Left cardiac atrium (tissue), 4 donors: ENCODE measurements around the gene CCNK. TPM values are rescaled to one million over a fixed set of nuclear protein-coding genes. Genes with fewer than 3 reads are reported as not detected.

ENCODE experiments used
- ATAC-seq, 2 donors: fragments of 200-7000 bp; cut with Tn5 transposase; one replicate each; pipeline ENCODE4 v1.9.1; 2020; ENCODE audit warnings: mild to moderate bottlenecking in 2 of 2, moderate library complexity in 2 of 2
- DNase-seq: peaks from one replicate; pipeline ENCODE4 v3.0.0-alpha.2; 2020
- intact Hi-C, 2 donors: fragments of 100-400 bp; cut with DNase I; formaldehyde crosslinking; loops; one replicate each; pipeline versions ENCODE4 v1.14.1 to v1.15.1; 2022 to 2023
- total RNA-seq, 2 donors: library from RNA; stranded (reverse); fragmentation: NEBNext Ultra II Directional; extraction: Animal tissue kit (Norgen Biotek cat#: 25700); gene quantifications; one replicate each; pipeline ENCODE4 v1.2.1, GENCODE V29; 2021
- donor health status: DM: no; HTN: yes; CAD: no.
- donor health status: DM: no; HTN: yes; CAD: no; lungs with severe emphysema.
- donor health status: DM: yes; HTN: yes; CAD: no.
- donor health status: Dilated cardiomyopathy.

The CCNK gene
- total RNA-seq, 2 donors from 2014 or later, result 31.4 to 38.6 TPM

DNA sequence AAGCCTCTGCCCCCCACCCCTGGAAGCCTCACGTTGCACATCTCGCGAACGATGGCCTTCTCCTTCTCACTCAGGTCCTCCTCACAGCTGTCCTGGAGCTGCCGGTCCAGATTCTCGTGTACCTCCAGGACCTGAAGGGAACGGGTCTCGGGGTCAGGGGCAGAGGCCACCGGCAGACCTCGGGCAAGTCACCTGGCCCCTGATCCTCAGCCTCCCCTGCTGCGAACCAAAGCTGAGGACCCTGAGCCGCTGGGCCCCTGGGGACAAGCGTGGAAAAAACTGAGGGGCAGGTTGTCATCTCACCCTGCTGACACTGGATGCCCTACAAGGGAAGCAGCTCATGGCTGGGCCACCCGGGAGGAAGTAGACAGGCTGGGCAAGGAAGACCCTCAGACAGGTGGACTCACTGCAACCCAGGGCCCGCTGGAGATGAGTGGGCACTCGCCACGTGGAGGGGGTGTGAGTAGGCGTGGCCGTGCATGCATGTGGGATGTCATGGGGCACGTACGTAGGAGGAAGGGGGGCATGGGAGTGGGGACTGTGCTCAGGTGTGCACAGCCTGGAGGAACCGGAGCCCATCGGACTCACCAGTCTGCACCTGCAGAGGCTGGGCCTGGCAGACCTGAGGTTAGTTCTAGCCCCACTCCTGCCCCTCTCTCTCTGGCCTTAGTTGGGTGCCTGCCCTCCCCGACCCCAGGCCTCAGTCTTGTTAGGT, 35.1 kb downstream of the CCNK start:
- ATAC-seq, result no peak
- peak; percentile 22 for DNase-seq
- intact Hi-C loops, result no loop called here

DNA sequence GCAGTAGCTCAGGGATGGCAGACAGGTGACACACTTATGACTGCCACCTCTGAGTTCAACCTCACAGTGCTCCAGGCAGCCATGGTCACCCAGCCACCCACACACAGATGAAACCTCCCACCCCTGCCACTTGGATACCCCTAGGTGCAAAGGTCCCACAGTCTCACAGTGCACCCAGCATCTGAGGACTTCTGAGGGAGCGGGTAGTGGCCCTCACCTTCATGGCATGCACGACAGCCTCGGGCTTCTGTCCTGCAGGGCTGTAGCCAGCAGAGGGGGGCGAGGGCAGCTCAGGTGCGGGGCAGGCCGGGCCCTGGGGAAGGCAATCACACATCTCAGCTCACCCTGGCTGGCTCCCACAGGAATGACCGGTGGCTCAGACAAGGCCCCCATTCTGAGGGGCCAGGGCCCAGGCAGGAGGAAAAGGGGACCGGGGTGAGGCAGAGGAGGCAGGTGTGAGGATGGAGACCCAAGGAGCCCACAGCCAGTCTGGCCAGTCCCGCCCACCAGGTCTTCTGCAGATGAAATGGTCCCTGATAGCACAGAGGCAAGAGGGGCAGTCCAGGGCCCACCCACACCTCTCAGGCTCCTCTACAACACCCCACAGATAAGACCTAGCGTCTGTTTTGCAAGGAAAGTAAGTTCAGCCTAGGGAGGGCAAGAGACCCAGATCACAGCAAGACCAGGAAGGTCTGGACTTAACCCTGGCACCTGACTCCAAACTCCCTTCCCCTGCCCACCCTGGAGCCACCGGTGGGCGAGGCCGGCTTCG, 35.8 kb downstream of the CCNK start:
- DNase-seq (no peak), ATAC-seq (no peak)
- intact Hi-C loops, result no loop called here

DNA sequence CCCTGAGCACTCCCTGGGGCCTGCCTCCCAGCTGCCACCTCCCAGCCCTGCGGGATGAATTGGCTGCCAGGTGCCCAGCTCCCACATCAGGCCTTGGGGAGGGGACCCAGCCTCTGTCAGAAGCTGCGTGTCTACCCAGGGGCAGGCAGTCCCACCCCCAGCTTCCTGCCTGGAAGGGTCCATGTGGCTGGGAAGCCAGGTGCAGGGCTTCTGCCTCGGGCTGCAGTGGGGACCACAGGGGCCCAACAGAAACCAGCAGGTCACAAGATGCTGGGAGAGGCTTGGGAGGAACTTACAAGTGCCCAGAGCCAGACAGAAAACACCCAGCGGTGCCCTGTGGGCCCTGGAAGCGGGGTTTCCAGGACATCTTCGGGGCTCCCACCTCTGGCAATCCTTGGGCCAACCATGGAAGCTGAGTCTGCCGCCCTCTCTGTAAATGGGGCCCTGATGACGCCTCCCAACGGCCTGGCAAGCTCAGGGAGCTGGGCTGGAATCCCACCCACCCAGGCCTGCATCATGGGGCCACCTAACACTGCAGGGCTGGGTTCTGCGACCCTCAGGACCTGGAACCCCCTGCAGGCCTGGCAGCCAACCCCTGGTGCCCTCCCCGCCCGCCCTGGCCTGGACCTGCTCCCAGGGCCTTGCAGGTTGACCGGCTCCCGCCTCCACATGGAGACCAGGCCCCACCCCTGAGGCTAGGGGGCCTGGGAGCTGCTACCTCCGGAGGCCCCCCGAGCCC, 36.6 kb downstream of the CCNK start:
- ATAC-seq (no peak), DNase-seq (no peak)
- intact Hi-C loops, result loop anchor here (1.0 to 2.0 kb wide), 2 partner anchors 111 kb away; no protein-coding TSS in a partner anchor

DNA sequence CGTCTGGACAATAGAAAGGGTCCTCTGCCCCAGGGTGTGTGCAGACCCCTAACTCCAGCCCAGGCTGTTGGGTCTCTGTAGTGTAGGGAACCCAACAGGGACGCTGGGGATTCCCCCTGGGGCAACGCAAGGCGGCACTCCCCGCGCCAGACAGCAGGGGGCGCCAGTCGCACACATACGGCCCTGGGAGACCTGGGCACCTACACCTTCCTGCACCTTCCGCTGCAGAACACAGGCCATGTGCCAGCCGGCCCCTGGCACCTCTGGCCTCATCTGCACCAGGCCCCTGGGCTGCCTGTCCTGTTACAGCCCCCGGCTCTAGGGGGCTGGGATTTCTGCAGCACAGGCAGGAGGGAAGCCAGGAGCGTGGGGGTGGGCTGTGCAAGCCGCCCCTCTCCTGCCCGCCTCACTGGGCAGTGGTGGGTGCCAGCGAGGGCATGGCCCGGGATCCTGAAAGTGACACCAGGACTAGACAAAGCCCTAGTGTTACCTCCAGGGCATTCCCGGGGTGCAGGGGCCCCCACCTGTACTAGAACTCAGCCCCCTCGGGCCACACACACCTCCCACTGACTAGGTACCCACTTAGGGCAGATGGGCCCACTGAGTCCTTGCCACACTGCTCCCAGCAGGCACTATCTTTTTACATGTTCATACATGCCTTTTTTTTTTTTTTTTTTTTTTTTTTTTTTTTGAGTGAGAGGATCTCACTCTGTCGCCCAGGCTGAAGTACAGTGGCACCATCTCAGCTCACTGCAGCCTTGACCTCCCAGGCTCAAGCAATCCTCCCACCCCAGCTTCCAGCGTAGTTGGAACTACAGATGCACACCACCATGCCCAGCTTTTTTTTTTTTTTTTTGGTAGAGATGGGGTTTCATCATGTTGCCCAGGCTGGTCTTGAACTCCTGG, 37.5 kb downstream of the CCNK start:
- ATAC-seq, result peak; percentile 58 to 68
- DNase-seq, result peak; percentile 70
- intact Hi-C loops, result loop anchor here (1.0 to 2.0 kb wide), 2 partner anchors 110 to 111 kb away; no protein-coding TSS in a partner anchor

DNA sequence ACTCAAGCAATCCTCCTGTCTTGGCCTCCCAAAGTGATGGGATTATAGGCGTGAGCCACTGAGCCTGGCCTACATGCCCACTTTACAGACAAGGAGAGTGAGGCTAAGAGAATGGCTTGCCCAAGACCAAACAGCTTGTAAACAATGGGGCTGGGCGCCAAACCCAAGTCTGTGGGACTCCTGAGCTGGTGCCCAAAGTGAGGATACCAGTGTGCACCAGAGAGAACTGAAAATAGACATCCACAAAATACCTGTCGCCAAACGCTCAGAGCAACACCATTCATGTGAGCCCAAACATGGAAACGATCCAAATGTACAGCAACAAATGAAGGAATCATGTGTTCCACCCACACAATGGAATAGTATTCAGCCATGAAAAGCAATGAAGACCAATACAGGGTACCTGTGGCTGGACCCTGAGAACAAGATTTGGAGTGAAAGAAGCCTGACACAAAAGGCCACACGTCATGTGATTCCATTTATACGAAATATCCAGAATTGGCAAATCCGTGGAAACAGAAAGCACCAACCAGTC, 38.2 kb downstream of the CCNK start:
- ATAC-seq (no peak), DNase-seq (no peak)
- intact Hi-C loops, result loop anchor here in 1 of 2 donors (2.0 kb wide), 1 partner anchor 109 kb away; no protein-coding TSS in a partner anchor

DNA sequence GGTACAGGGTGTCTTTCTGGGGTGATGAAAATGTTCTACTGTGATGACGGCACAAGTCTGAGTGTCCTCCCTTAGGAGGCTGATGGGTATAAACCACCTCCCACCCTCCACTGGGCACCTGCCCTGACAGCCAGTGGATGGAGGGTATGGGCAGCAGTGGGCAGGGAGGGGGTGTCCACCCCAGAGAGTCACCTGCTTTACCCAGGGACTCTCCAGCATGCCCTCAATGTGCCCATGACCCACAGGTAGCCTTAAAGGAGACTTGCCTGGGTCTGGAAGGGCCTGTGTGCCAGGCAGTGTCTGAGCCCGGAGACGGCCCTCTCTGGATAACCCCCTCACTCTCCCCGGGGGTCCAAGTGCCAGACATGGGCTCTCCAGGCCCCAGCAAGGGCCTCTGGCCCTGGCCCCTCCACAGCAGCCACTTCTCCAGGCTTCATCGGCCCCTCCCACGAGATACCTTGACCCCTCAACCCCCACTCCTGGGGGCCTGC, 38.8 kb downstream of the CCNK start:
- intact Hi-C loops, result loop anchor here in 1 of 2 donors (2.0 to 5.0 kb wide), 2 partner anchors 87 to 109 kb away; no protein-coding TSS in a partner anchor
- DNase-seq (no peak), ATAC-seq (no peak)

DNA sequence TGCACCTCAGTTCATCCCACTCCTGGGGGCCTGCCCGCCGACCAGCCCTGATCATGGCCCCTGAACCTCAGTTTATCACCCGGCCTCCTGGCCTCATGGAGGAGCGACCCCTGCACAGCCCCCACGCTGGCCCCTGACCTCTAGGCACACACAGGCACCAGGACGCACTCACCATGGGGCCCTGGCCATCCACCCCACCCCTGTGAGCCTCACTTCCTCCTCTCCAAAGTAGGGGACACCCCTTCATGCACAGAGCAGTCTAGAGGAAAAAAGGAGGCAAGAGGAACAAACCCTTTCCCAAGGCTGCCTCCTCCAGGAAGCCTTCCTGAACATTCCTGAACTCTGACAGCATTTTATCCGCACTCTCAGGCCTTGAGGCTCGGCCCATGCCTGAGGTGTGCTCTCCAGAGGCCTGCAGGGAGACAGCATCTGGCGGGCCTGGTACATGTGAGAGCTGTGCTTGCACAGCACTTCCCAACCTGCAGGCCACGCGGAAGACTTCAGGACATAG, 39.4 kb downstream of the CCNK start:
- no peak for ATAC-seq
- no peak for DNase-seq
- intact Hi-C loops, result loop anchor here in 1 of 2 donors (5.0 kb wide), 1 partner anchor 87 kb away; no protein-coding TSS in a partner anchor

DNA sequence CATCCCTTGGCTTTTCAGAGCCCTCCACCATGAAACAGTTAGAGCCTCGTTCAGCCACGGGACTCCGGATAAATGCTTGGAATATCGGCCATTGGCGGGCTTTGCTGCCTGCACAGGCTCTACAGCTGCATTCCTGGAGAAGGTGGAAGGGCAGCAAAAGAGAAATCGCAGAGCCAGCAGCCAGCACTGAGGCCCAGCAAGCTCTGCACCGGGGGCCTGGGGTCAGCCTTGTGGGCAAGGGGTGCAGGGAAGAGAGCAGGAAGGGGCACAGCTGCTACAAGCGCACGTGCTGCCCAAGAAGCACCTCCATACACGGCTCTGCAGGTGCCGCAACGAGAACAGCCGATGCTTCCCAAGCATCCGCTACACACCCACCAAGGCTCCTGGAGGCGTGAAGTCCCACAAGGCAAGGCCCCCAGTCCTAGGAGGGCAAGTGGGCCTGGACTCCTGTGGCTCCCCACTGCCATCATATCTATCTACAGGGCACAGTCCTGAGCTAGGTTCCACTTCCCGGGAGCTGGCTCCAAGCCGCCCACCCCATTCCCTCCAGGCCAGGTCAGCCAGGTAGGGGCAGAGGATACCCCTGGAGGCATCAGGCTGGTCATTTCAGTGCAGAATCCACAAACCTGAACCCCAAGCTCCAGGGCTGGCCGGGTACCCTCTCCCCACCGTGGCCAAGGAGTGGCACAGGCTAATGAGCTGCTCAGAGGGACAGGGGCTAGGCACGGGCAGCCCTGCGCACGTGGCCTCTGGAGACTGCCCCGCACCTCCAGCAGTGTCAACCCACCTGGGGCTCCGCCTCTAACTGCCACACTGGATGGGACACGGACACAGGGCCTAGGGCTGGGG, 40.2 kb downstream of the CCNK start:
- DNase-seq (no peak), ATAC-seq (no peak)
- intact Hi-C loops, result loop anchor here in 1 of 2 donors (5.0 kb wide), 1 partner anchor 86 kb away; no protein-coding TSS in a partner anchor

DNA sequence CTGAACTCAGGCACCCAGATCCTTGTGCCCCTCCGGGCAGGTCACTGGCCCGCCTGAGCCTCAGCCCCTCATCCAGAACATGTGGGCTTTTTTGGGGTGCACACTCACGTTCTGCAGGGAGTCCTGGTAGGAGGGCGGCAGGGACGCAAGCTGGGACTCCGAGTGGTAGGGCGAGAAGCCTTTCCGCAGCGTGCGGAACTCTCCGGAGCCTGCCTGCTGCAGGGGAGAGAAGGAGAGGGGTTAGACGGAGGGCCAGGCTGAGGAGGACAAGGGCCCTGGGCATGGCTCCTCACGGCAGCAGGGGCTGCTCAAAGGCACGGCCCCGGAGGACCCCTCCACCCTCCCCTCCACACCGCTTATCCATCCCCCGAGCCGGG, 40.8 kb downstream of the CCNK start:
- ATAC-seq (no peak), DNase-seq (no peak)
- intact Hi-C loops, result loop anchor here in 1 of 2 donors (5.0 kb wide), 1 partner anchor 85 kb away; no protein-coding TSS in a partner anchor

DNA sequence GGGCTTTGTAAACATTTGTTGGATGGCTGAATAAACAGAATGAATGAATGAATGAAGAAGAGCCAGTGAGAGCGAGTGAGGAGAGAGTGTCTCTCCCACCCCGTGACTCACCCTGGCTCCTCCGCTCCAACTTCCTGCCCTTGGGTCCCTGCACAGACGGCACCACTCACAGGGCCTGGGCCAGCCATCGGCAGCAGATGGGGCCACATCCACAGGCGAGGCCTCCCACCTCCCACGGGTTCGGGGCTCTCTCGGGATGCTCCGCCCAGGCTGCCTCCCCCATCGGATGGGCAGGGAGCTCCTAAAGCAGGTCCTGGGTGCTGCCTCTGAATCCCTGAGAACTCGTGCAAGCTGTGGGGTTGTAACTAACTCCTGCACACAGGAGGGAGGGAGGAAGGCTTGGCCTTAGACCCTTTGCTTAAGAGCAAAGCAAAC, 41.3 kb downstream of the CCNK start:
- DNase-seq, result peak; percentile 60
- peak; percentile 21 to 65 for ATAC-seq
- intact Hi-C loops, result loop anchor here in 1 of 2 donors (5.0 kb wide), 1 partner anchor 85 kb away; no protein-coding TSS in a partner anchor

DNA sequence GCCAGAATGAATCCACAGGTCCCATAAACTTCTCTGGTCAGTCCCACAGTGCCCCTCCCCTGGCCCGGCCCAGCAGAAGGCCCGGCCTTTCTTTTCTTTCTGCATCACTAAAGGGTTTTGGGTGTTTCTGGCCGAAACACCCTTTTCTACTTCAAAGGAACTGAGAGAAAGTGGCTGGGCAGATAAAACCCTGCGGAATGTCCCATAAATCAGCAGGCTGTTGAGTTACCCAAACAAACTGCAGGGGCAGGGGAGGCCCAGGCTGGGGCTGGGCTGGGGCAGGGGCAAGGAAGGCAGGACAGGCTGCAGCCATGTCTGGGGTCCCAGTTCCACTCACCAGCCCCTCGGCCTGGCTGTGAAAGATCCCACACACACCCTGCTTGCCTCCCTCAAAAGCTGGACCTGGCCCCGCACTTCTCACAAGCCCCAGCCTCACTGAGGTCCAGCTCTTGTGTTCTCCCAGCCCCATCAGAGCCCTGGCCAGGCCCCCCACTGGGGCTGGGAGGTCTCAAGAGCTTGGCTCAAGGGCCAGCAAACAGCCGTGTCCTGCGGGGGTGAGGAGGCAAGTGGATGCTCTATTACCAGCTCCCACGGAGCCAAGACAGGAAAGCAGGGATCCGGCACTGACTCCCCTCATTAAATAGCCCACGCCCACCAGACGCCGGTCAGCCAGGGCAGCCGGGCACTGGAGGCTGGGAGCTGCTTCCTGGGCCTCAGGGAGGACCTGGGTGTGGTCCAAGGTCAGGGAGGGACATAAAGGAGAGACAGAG, 41.9 kb downstream of the CCNK start:
- intact Hi-C loops, result loop anchor here in 1 of 2 donors (5.0 kb wide), 1 partner anchor 84 kb away; no protein-coding TSS in a partner anchor
- DNase-seq (peak; percentile 21), ATAC-seq (no peak)

DNA sequence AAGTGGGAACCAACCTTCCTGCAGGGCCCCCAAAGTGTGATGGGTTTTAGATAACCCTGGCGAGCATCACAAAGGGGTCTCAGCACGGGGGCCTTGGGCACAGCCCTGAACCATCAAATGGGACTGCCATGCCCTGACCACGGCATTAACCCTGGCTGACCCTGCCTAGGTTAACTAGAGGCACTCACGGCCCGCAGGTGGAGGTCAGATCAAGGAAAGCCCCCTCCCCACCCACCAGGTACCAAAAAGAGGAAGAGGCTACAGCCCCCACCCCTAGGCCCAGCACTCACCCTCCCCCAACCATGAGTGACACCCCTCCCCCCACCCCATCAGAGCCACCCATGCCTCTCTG, 42.5 kb downstream of the CCNK start:
- no peak for ATAC-seq
- no peak for DNase-seq
- intact Hi-C loops, result loop anchor here in 1 of 2 donors (5.0 kb wide), 1 partner anchor 84 kb away; no protein-coding TSS in a partner anchor

DNA sequence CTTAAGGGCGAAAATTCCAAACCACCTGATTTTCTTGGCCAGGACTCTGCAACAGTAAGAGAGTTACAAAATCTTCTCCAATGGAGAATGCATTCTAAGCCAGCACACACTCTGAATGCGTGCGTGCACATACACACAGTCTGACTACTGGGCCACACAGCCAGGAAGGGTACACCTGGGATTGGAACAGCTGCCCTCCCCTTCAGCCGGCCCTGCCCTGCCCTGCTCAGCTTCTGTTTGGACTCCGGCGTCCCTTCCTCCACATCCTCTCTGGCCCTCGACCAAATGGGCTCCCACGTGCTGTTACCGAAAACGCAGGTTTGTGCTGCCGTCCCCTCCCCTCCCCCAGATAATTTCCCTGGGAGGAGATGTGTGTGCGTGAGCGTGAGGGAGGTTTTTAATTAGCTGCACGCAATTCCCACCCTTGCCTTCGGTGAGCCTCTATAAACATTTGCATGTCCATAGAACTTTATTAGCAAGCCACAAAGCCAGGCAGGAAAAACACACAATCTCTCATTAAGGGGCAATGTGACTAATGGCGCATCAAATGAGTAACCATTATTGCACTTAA, 43.0 kb downstream of the CCNK start:
- intact Hi-C loops, result loop anchor here in 1 of 2 donors (5.0 kb wide), 1 partner anchor 83 kb away; no protein-coding TSS in a partner anchor
- DNase-seq (peak; percentile 19), ATAC-seq (peak in 1 of 2 donors; percentile 21)

DNA sequence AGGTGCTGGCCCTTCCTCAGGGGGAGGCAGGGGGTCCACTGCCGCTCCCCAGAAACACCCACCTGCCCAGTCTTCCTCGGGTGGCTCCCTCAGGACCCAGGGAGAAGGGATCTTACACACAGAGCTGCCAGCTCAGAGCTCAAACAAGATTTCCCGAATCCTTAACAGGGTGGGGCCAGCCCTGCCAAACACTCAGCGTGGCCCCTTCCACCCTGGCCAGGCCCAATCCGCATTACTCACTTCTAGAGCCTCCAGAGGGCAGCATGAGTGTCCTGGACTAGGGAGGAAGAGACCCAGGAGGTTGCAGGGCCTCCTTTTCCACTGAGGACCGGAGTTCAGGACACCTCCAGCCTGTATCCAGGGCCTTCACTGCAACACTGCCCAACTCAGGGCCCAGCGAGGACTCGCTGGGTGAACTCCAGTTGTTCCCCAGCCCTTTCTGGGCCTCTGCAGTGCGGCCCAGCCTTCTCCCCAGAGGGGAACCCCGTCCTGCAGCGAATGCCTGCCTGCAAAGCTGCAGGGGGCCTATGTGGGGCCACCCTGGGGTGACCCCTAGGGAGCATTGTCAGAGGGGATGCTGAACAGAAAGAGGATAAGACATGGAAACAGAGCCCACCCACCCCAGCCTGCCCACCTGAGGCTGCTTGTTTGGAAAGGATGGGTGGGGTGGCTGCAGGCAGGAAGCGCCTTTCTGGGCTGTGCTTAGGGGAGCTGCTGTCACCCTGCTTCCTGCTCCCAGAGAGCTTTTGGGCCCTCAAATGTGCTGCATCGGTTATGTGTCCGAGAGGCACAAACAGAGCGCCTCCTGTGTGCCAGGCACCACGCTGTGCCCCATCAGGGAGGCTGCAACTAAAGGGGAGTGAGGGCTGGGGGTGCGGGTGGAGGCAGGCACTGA, 43.8 kb downstream of the CCNK start:
- intact Hi-C loops, result loop anchor here in 1 of 2 donors (5.0 kb wide), 1 partner anchor 82 kb away; no protein-coding TSS in a partner anchor
- ATAC-seq (peak; percentile 38 to 67), DNase-seq (no peak)
